ENCODE measurements around the gene RYR2. TPM values are rescaled to one million over a fixed set of nuclear protein-coding genes. Genes with fewer than 3 reads are reported as not detected.

RYR2 gene
- total RNA-seq, 1 experiment from 2014 or later, result 3.4 TPM

DNA sequence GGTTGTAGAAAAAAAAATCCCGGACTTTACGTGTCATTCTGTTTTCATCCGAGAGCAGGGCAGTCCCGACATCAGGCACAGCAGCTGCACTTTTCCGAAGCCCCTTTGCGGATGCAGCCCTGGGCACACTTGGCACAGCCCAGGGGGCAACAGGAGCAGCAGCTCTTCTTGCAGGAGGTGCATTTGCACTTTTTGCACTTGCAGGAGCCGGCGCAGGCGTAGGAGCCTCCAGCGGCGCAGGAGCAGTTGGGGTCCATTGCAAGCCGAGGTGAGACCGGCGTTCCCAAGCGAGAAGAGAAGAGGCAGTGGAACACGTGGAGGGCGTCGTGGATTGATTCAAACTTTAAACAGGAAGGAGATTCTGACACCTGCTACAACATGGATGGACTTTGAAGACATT, 37.9 kb upstream of the RYR2 start, which contains the start of gene MT1HL1:
Gene MT1HL1 (minus strand): TSS at position 326 of the 400 bp plus-strand sequence. CDS start 69 bp downstream, at position 257.
- Histone ChIP-seq H3K56ac (ENCODE audit: insufficient read length, low read depth, low read length) (no peak within 1 kb of the TSS), H3K4ac (ENCODE audit: low read depth, low read length) (no peak within 1 kb of the TSS), H3K18ac (ENCODE audit: insufficient read length, low read depth, low read length) (no peak within 1 kb of the TSS), H2AFZ (ENCODE audit: low read length) (no peak within 1 kb of the TSS), H4K5ac (ENCODE audit: insufficient read length, low read depth, low read length) (no peak within 1 kb of the TSS), H4K8ac (replicated peaks; ENCODE audit: insufficient read length, low read depth, low read length) (no peak within 1 kb of the TSS), H2AK5ac (ENCODE audit: insufficient read length, low read length) (no peak within 1 kb of the TSS), H2BK5ac (ENCODE audit: insufficient read length, low read length) (no peak within 1 kb of the TSS), H3K79me2 (ENCODE audit: insufficient read depth, low read length) (no peaks in the 10 kb centered on the region), H2BK12ac (ENCODE audit: insufficient read length, low read depth, low read length) (no peak within 1 kb of the TSS), H4K91ac (ENCODE audit: insufficient read length, low read depth, low read length) (no peak within 1 kb of the TSS), H3K4me1 (ENCODE audit: insufficient read depth, low read length) (0 out of 2 replicates have a peak, but pooled peaks cover 5% of the 10 kb centered on the region), H4K20me1 (ENCODE audit: control insufficient read depth, insufficient read depth, insufficient read length) (no peaks in the 10 kb centered on the region), H3T11ph (ENCODE audit: low read length) (no peak within 1 kb of the TSS), H3K9me3 (ENCODE audit: control insufficient read depth, low read depth, low read length) (no peaks in the 10 kb centered on the region), H3K79me1 (ENCODE audit: insufficient read depth, low read depth, low read length, poor library complexity, severe bottlenecking) (no peaks in the 10 kb centered on the region), H3K27me3 (ENCODE audit: insufficient read depth, low read length) (no peaks in the 10 kb centered on the region), H3K27ac (ENCODE audit: insufficient read length, low read depth, low read length) (no peak within 1 kb of the TSS), H3K23ac (ENCODE audit: insufficient read length, low read depth, low read length) (no peak within 1 kb of the TSS), H2BK15ac (ENCODE audit: low read depth, low read length) (no peak within 1 kb of the TSS), H2BK120ac (ENCODE audit: low read depth, low read length, poor library complexity, severe bottlenecking) (peak within 1 kb of the TSS; percentile 65), H3K9ac (ENCODE audit: extremely low read depth, insufficient read length, low read length) (peak within 1 kb of the TSS; percentile 17), H2BK20ac (ENCODE audit: low read depth, low read length, poor library complexity, severe bottlenecking) (no peak within 1 kb of the TSS), H3K14ac (ENCODE audit: insufficient read depth, low read length) (no peak within 1 kb of the TSS), H3K4me2 (ENCODE audit: insufficient read depth, insufficient read length, low read length) (no peak within 1 kb of the TSS), H3K23me2 (ENCODE audit: insufficient read length, low read depth, low read length, poor library complexity, severe bottlenecking) (no peaks in the 10 kb centered on the region)
- peaks cover 12 to 23% of the 10 kb centered on the region in 2 experiments for H3K4me1 Mint-ChIP-seq
- no peak for TF ChIP-seq CTCF (conservative IDR thresholded peaks at IDR 0.05)
- no CpG with 5 or more reads among the region's 18 CpGs for WGBS (ENCODE audit: extremely low coverage, insufficient read length, low lambda C conversion rate)
- H3K27ac Mint-ChIP-seq, result no peak within 1 kb of the TSS; a peak in 1 of 7 replicates
- H3K36me3 Mint-ChIP-seq (ENCODE audit: insufficient read depth in 1 of 3, low read depth in 3 of 3), result peaks cover 0 to 1% (median 0%) of the 10 kb centered on the region in 3 experiments; a peak in 2 of 7 replicates
- H3K9me3 Mint-ChIP-seq, result no peaks in the 10 kb centered on the region; a peak in 1 of 5 replicates
- peaks cover 4% of the 10 kb centered on the region; the same call in 1 of the 2 replicates for H3K27me3 Mint-ChIP-seq (ENCODE audit: low read depth)
- no peak within 1 kb of the TSS for H3K4me3 Mint-ChIP-seq
- DNase-seq, result no peak
